ENCODE data around the gene PAX2.

The PAX2 gene

DNA sequence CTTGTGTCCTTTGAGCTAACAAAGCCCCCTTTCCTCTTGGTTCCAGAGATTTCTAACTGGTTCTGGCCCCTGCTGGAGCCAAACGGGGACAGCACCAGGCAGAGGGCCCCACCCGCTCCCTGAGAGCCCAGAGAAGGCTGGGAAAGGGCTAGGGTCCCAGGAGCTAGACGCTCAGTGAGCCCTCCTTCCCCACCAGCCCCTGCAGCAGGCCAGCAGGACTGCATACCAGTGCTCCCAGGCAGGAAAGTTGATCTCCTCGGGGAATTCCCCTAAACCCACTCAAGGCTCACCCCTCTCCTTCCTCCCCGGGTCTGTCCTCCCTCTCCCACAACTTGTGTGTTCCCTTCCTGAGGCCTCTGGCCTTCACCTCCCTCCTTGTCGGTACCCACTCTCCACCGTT, 47.7 kb downstream of the PAX2 start:
- no peak for DNase-seq

GRCh38 chr10:100799881-100800280, 54.5 kb downstream of the PAX2 start:
- no peak for DNase-seq

GRCh38 chr10:100800931-100801330, 55.5 kb downstream of the PAX2 start:
- DNase-seq = no peak

DNA sequence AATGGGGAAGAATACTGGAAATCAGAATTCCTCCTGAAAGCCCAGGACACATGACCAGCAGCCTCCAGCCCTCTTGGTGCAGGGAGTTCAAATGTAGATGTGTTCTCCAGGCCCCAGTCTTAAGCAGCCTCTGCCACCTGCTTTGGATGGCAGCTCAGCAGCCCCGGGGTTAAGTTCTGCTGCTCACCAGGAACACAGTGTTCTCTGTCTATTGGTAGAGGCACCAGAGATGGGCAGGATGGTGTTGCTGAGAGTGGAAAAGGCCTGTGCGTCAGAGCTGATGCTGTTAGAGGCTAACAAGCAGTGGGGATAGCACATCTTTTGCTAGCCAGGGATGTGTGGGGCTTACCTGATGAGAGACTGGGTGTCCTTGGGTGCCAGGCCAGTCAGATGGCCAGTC, 56.8 kb downstream of the PAX2 start:
- DNase-seq = no peak

- DNase-seq = no peak
These were observed 57.2 kb downstream of the PAX2 start for GRCh38 chr10:100802607-100803006.

DNA sequence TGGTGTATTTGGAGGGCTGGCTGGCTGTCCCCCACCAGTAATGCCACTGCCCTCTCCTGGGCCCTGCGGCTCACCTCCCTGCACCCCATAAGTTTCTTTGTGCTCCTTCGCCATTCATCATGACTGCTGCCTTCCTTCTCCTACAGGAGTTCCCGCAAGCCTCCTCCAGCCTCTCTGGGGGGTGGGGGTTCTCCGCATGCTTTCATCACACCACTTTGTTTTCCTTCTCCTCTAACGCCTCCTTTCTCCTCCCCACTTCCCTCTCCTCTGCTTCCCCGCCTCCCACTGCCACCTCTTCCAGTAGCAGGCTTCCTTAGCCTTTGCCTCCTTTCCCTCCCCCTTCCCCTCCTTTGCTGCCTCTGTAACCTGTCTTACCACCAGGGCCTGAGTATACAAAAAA, 58.1 kb downstream of the PAX2 start:
- DNase-seq = no peak

DNA sequence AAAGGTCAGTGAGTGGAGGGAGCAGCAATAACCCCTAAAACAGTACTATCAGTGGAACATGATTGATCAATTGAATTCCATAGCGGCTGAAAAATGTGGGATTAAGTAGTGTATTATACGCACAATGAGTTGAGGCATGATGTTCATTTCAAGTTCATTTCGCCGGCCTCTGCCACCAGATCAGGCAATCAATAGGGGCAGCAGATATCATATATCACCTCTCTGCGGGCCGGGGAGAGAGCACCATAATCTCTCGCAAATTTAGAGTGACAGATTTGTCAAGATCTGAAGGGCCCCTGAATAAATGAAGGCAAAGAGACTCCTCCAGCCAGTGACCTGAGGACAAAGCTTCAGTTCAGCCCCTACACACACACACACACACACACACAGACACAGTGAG, 58.5 kb downstream of the PAX2 start:
- no peak for DNase-seq

- no peak for DNase-seq
These were observed 60.4 kb downstream of the PAX2 start for GRCh38 chr10:100805543-100806355.

DNA sequence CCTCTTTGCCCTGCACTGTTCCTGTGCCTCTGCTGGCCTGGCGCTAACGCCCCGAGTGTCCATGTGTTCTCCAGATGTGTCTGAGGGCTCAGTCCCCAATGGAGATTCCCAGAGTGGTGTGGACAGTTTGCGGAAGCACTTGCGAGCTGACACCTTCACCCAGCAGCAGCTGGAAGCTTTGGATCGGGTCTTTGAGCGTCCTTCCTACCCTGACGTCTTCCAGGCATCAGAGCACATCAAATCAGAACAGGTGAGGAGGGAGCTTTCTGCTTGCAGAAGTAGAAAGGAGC, 60.9 kb downstream of the PAX2 start:
- DNase-seq = no peak

- no peak for DNase-seq
These were observed 62.0 kb downstream of the PAX2 start for GRCh38 chr10:100807241-100807951.

- DNase-seq = no peak
These were observed 63.5 kb downstream of the PAX2 start for GRCh38 chr10:100808876-100809275.

GRCh38 chr10:100810091-100810834, 64.9 kb downstream of the PAX2 start:
- DNase-seq = no peak

GRCh38 chr10:100810835-100811116, 65.4 kb downstream of the PAX2 start:
- no peak for DNase-seq

DNA sequence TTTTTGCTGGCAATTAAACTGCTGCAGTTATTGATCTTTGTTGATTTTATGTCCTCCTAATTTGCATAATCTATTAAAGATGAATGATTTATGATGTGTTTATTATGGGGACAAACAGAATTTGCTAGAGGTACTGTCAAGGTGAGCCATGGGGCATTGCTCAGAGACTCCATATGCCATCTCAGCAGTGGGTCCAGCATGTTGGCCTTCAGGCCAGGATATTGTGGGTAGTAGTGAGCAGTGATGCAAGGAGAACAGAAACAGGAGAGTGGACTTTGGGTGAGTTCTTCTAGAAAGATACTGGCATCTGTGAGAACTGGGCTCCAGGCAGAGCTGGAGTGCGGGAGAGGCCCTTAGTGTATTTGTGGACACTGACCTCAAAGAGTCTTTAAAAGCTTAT, 65.9 kb downstream of the PAX2 start:
- no peak for DNase-seq

DNA sequence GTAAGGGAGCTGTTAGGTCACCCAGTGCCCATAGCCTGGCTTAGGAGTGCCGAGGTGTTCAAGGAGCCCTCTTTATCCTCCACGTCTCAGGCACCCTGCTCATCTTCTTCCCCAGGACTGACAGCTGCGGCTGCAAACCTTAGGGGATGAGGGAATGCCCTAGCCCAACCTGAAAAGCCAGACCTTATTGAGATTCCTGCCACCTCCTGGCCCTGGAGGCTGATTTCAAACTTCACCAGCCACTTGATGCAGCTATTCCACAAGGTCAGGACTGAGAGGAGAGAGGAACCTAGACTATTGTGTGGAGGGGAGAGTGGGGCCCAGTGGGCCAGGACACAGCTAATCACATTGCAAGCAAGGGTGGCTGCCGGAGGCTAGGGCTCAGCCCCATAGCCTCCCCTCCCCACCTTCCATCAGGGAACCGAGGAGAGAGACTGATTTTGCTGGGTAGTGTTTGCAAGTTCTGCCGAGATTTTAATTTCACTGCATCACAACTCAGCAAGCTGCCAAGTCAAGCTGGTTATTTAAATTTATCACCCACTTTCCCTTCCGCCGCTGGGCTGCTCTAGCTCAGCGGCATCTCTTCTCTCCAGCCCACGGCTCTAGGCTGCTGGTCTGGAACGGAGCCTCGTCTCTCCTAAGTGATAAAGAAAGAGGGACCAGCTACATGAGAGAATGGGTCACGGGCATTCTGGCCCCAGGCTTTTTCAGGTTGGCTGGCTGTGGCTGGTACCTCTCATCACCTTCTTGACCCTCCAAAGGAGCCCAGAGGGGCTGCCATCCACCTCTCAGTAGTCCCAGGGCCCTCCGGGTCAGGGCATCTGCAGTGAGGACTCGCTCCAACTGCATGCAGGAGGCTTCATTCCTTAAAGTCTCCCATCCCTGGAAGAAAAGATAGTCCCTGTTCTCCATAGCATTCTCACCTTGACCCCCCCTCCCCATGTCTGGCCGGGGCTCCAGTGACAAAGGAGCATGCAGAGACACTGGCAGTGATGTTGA, 66.7 kb downstream of the PAX2 start:
- DNase-seq = no peak

DNA sequence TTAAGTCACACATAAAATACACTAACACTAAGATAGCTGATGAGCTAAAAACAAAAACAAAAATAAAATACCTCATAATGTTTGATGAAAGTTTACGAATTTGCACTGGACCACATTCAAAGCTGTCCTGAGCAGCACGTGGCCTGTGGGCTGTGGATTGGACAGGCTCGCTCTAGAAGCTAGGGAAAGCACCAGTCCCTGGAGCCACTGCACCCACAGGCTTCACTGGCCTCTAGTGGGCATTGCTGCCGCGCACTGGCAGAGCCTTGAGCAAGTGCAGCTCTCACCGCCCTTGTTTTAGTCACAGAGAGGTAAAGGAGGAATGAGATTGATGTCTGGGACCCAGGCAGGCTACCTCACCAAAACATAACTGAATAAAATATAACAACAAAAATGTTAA, 67.6 kb downstream of the PAX2 start:
- no peak for DNase-seq

DNA sequence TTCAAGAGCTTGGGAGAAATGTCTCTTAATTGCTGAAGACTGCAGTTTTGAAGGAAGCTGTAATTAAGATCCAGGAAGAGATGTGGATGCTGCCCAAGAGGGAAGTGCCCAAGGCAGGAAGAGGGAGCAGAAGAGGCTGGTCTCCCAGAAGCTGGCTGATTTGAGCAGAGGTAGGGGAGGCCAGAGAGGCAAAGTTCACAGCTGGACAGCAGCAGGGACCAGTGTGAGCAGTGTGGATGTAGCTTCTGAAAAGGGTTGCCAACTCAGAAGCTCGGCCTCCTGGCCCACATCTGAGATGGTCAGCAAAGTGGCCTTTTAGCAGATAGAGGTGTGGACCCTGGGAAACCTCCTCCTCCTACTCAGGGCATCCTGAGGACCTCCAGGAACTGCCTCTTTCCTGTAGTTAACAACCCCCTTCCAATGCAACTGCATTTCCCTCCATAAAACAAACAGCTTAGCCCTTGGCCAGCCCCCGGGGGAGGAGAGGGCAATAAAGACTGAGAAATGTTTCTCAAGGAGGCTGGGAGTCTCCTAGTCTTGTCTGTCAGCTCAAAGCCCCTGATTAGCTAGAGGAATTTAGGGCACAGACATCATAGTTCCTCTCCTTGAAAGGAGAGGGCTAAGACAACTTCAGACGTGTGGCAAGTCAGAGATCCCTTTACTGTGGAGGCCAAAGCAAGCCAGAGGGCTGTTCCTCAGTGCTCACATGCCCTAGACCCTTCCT, 69.5 kb downstream of the PAX2 start:
- no peak for DNase-seq

GRCh38 chr10:100816671-100817070, 71.3 kb downstream of the PAX2 start:
- DNase-seq = no peak

- no peak for DNase-seq
These were observed 72.0 kb downstream of the PAX2 start for GRCh38 chr10:100817268-100817839.

- no peak for DNase-seq
These were observed 74.0 kb downstream of the PAX2 start for GRCh38 chr10:100819424-100819823.

- DNase-seq = no peak
These were observed 77.8 kb downstream of the PAX2 start for GRCh38 chr10:100823194-100823593.

GRCh38 chr10:100824886-100825285, 79.5 kb downstream of the PAX2 start:
- no peak for DNase-seq

All from activated CD4-positive, alpha-beta T cell treated with anti-CD3 and anti-CD28 coated beads, Interleukin-2, amount 50 U/mL, for 48 hours (primary cell).